ENCODE data around the gene PABPC1L.

DNA sequence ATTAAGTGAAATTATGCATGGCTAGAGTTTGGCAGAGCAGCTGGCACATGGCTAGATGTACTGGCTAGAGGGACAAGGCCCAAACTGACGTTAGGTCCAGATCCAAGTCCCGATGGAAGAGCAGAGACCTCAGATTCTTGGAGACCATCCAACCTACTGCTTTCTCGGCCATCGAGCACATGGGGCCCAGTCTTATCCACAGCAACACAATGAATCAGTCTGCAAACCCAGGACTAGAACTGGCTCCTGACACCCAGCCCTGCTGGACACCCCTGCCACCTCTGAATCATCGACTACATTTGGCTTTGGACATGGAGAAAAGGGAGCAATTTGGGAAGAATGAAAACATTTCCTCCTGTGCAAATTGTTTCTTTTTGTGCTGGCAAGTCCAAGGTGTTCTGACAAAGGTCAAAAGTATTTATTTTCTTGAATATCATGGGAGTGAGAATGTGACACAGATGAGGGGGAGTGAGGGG lies 48.3 kb upstream of the PABPC1L start:
- TF ChIP-seq, protein P1, sequence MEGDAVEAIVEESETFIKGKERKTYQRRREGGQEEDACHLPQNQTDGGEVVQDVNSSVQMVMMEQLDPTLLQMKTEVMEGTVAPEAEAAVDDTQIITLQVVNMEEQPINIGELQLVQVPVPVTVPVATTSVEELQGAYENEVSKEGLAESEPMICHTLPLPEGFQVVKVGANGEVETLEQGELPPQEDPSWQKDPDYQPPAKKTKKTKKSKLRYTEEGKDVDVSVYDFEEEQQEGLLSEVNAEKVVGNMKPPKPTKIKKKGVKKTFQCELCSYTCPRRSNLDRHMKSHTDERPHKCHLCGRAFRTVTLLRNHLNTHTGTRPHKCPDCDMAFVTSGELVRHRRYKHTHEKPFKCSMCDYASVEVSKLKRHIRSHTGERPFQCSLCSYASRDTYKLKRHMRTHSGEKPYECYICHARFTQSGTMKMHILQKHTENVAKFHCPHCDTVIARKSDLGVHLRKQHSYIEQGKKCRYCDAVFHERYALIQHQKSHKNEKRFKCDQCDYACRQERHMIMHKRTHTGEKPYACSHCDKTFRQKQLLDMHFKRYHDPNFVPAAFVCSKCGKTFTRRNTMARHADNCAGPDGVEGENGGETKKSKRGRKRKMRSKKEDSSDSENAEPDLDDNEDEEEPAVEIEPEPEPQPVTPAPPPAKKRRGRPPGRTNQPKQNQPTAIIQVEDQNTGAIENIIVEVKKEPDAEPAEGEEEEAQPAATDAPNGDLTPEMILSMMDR (conservative IDR thresholded peaks at IDR 0.05; ENCODE audit: low read depth, low read length) = no peak
- TF ChIP-seq EZH2 (IDR thresholded peaks at IDR 0.05; ENCODE audit: borderline replicate concordance, low read depth, low read length, poor library complexity, severe bottlenecking) = no peak

All from A673 (cell line).